Smooth muscle cell of trachea (primary cell): ENCODE measurements around the gene VIPAS39. TPM values are rescaled to one million over a fixed set of nuclear protein-coding genes. Genes with fewer than 3 reads are reported as not detected.

Source experiments
- total RNA-seq: library from RNA; depleted of rRNA; stranded (reverse); fragments of >200 nt; gene quantifications from 2 replicates; pipeline ENCODE4 v1.2.1, GENCODE V29; 2014

VIPAS39 gene
- 30.5 and 38.9 TPM in 2 replicates for total RNA-seq

GRCh38 chr14:77457522-77458248 lies at the start of gene VIPAS39, which contains the start of gene AHSA1:
Gene VIPAS39, minus strand, starts transcription at chr14:77457601. Its CDS starts 3,499 bp downstream, at chr14:77454102.
Gene AHSA1, plus strand, starts transcription at chr14:77458093. Its CDS starts 97 bp downstream, at chr14:77458190.

GRCh38 chr14:77498120-77498979 lies 40.9 kb upstream of the VIPAS39 start, which contains the start of gene ISM2:
Gene ISM2, minus strand, starts transcription at chr14:77498816. Its CDS starts 23 bp downstream, at chr14:77498793.

GRCh38 chr14:77423423-77423822 lies 34.0 kb downstream of the VIPAS39 start, which contains the start of gene NOXRED1:
Gene NOXRED1, minus strand, starts transcription at chr14:77423523. Its CDS starts 634 bp downstream, at chr14:77422889.

GRCh38 chr14:77376771-77377501 lies 80.5 kb downstream of the VIPAS39 start, which contains the start of the genes SAMD15 and TMED8:
Gene SAMD15, plus strand, starts transcription at chr14:77377379. Its CDS starts 40 bp downstream, at chr14:77377419.
Gene TMED8, minus strand, starts transcription at chr14:77377094. Its CDS starts 41 bp downstream, at chr14:77377053.

Other genes starting within 250 kb of the VIPAS39 start
- gene NGB, start 186.4 kb downstream of the VIPAS39 start, total RNA-seq: not detected in 2 replicates
- 12.7 and 14.1 TPM in 2 replicates for gene POMT2, start 136.7 kb downstream of the VIPAS39 start, total RNA-seq
- gene GSTZ1, start 136.6 kb downstream of the VIPAS39 start, total RNA-seq: 31.6 and 35.8 TPM in 2 replicates
- gene TMED8, start 80.5 kb downstream of the VIPAS39 start, total RNA-seq: 6.0 and 6.8 TPM in 2 replicates
- gene SAMD15, start 80.2 kb downstream of the VIPAS39 start, total RNA-seq: 1.2 and 3.3 TPM in 2 replicates
- gene NOXRED1, start 34.1 kb downstream of the VIPAS39 start, total RNA-seq: 0.17 and 1.0 TPM in 2 replicates
- 85.2 and 101 TPM in 2 replicates for gene AHSA1, start 492 bp upstream of the VIPAS39 start, total RNA-seq
- gene ISM2, start 41.2 kb upstream of the VIPAS39 start, total RNA-seq: not detected in 2 replicates
- 26.5 and 42.0 TPM in 2 replicates for gene SPTLC2, start 159.0 kb upstream of the VIPAS39 start, total RNA-seq